PFSK-1 (cell line): ENCODE results near the gene ABCC1.

Experiments used
- FOXP2 ChIP-seq: optimal IDR thresholded peaks from 2 replicates; pipeline ENCODE3; 2011; ENCODE audit warnings: borderline replicate concordance, control low read depth, inconsistent platforms; ENCODE audit not compliant: insufficient read depth; ENCODE audit errors: extremely low read length, extremely low read depth
- POLR2AphosphoS5 ChIP-seq: IDR thresholded peaks from 2 replicates; pipeline ENCODE4 v1.6.1; 2012; ENCODE audit warnings: low read depth, mild to moderate bottlenecking, control low read depth, low read length, moderate library complexity
- SIN3A ChIP-seq: IDR thresholded peaks from 2 replicates; pipeline ENCODE4 v1.6.1; 2012; ENCODE audit warnings: mild to moderate bottlenecking, low read length, moderate library complexity, borderline replicate concordance; ENCODE audit not compliant: insufficient read depth
- TAF1 ChIP-seq: IDR thresholded peaks from 2 replicates; pipeline ENCODE4 v1.6.1; 2012; ENCODE audit warnings: low read length, control low read depth, borderline replicate concordance; ENCODE audit not compliant: insufficient read depth
- TF ChIP-seq, protein P1 (sequence below), 2 experiments: IDR thresholded peaks; 2 replicates each; pipeline versions ENCODE4 v1.6.1 to v1.8.0; 2011 to 2012; ENCODE audit warnings: low read depth in 2 of 2, low read length in 2 of 2, control low read depth in 1 of 2, inconsistent platforms in 1 of 2, mild to moderate bottlenecking in 1 of 2, moderate library complexity in 1 of 2; ENCODE audit not compliant: insufficient read depth in 1 of 2

ABCC1 gene

DNA sequence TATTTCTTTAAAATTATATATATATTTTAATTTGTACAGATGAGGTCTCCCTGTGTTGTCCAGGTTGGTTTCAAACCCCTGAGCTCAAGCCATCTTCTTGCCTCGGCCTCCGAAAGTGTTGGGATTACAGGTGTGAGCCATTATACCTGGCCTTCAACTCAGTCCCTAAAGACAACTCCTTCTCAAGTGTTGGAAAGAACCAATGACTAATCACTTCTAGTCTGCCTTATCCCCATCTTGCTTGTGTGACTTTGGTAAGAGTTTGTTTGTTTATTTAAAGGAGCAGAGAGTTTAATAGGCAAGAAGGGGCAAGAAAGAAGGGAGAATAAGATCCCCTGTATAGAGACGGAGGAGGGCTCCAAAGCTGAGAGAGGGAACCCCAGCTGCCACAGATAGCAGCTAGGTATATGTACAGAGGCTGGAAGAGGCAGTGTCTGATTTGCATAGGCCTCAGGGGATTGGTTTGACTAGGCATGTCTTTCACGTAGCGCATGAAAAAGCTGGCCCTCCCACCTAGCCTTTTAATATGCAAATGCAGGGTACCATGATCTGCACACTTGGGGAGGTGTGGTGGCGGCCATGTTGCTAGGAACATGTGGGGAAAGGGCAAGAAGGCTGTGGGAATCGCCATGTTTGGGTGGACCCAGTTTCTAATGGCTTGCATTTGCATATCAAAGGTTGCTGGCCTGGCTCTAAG is 21.5 kb downstream of the ABCC1 start:
- no peak for TF ChIP-seq FOXP2
- no peak for TF ChIP-seq TAF1
- TF ChIP-seq SIN3A = no peak

- TF ChIP-seq TAF1 (no peak), FOXP2 (no peak), POLR2AphosphoS5 (no peak), SIN3A (no peak)
- TF ChIP-seq, protein P1, sequence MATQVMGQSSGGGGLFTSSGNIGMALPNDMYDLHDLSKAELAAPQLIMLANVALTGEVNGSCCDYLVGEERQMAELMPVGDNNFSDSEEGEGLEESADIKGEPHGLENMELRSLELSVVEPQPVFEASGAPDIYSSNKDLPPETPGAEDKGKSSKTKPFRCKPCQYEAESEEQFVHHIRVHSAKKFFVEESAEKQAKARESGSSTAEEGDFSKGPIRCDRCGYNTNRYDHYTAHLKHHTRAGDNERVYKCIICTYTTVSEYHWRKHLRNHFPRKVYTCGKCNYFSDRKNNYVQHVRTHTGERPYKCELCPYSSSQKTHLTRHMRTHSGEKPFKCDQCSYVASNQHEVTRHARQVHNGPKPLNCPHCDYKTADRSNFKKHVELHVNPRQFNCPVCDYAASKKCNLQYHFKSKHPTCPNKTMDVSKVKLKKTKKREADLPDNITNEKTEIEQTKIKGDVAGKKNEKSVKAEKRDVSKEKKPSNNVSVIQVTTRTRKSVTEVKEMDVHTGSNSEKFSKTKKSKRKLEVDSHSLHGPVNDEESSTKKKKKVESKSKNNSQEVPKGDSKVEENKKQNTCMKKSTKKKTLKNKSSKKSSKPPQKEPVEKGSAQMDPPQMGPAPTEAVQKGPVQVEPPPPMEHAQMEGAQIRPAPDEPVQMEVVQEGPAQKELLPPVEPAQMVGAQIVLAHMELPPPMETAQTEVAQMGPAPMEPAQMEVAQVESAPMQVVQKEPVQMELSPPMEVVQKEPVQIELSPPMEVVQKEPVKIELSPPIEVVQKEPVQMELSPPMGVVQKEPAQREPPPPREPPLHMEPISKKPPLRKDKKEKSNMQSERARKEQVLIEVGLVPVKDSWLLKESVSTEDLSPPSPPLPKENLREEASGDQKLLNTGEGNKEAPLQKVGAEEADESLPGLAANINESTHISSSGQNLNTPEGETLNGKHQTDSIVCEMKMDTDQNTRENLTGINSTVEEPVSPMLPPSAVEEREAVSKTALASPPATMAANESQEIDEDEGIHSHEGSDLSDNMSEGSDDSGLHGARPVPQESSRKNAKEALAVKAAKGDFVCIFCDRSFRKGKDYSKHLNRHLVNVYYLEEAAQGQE (IDR thresholded peaks at IDR 0.05; ENCODE audit: insufficient read depth in 1 of 2, low read depth in 2 of 2, low read length in 2 of 2) = no peak
Observed at GRCh38 chr16:15971440-15971815, 22.0 kb downstream of the ABCC1 start.

GRCh38 chr16:15972046-15972868 is 22.8 kb downstream of the ABCC1 start:
- TF ChIP-seq SIN3A (no peak), FOXP2 (no peak), TAF1 (no peak), POLR2AphosphoS5 (no peak)
- TF ChIP-seq, protein P1 (IDR thresholded peaks at IDR 0.05; ENCODE audit: insufficient read depth in 1 of 2, low read depth in 2 of 2, low read length in 2 of 2) = no peak

- no peak for TF ChIP-seq FOXP2
- TF ChIP-seq POLR2AphosphoS5 = no peak
- no peak for TF ChIP-seq TAF1
- TF ChIP-seq, protein P1 (IDR thresholded peaks at IDR 0.05; ENCODE audit: insufficient read depth in 1 of 2, low read depth in 2 of 2, low read length in 2 of 2) = no peak
- TF ChIP-seq SIN3A = no peak
Observed at GRCh38 chr16:15973421-15973820, 24.0 kb downstream of the ABCC1 start.

GRCh38 chr16:15974057-15974456 is 24.6 kb downstream of the ABCC1 start:
- TF ChIP-seq FOXP2 = no peak
- no peak for TF ChIP-seq TAF1
- no peak for TF ChIP-seq POLR2AphosphoS5
- TF ChIP-seq, protein P1 (IDR thresholded peaks at IDR 0.05; ENCODE audit: insufficient read depth in 1 of 2, low read depth in 2 of 2, low read length in 2 of 2) = no peak
- no peak for TF ChIP-seq SIN3A
